Fibroblast of skin of scalp (primary cell): ENCODE results near the gene CHKB.
A peak's percentile ranks its signal among the peaks of the same experiment; 100 is the strongest.

Experiments used
- DNase-seq: peaks from one replicate; pipeline ENCODE4 v3.0.0-alpha.2; 2013

The CHKB gene

GRCh38 chr22:50597097-50597496 lies 14.4 kb upstream of the CHKB start:
- DNase-seq: no peak

DNA sequence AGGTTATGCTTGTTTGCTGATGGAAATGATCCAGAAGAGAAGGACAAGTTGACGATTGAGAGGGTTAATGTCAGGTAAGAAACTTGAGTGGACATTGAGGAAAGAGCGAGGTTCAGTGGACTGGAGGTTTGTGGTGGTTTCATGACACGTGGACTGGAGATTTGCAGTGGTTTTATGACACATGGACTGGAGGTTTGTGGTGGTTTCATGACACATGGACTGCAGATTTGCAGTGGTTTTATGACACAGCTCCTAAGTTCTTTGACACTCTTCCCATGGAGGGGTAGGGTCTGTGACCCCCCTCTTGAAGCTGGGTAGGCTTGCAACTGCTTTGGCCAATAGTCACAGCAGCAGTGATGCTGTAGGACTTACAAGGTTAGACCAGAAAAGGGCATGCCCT lies 12.5 kb upstream of the CHKB start:
- no peak for DNase-seq

- DNase-seq: no peak
These were observed 4.8 kb upstream of the CHKB start for GRCh38 chr22:50587407-50587806.

DNA sequence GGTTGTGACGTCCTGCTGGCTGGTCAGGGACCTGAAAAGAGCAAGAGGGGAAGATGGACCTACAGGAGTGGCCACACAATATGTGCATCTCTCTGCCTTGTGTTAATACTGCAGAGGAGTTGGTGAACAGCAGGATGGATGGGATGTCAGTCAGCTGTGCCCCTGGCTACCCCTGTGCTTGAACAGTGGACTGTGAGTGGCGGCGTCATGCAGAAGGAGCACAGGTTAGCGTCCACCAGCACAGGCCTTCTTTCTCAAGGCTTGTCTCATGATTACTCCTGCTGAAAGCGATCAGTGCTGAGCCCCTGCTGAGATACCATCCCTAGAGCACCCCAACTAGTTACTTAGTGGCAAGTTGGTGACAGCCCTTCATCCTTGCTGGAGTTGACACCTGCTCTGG lies 3.8 kb upstream of the CHKB start:
- no peak for DNase-seq

- DNase-seq: no peak
These were observed 3.1 kb upstream of the CHKB start for GRCh38 chr22:50585781-50586180.

DNA sequence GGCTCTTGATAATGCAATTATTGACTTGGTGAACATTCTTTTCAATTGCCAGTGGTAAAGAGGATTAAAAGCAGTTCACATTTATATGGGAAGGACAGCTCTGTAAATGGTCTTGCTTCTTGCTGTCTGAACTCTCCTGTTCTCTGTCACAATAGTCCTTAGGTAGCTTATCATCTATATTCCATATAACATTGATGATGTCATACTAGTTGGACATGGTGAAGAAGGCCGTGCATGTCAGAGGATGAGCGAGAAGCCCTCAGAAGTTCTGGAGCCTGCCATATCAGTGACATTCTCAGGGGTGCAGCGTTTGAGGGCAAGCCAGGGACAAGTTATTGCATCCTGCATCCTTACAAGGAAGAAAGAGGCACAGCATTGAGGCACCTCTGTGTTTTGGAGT lies 2.6 kb upstream of the CHKB start:
- no peak for DNase-seq

DNA sequence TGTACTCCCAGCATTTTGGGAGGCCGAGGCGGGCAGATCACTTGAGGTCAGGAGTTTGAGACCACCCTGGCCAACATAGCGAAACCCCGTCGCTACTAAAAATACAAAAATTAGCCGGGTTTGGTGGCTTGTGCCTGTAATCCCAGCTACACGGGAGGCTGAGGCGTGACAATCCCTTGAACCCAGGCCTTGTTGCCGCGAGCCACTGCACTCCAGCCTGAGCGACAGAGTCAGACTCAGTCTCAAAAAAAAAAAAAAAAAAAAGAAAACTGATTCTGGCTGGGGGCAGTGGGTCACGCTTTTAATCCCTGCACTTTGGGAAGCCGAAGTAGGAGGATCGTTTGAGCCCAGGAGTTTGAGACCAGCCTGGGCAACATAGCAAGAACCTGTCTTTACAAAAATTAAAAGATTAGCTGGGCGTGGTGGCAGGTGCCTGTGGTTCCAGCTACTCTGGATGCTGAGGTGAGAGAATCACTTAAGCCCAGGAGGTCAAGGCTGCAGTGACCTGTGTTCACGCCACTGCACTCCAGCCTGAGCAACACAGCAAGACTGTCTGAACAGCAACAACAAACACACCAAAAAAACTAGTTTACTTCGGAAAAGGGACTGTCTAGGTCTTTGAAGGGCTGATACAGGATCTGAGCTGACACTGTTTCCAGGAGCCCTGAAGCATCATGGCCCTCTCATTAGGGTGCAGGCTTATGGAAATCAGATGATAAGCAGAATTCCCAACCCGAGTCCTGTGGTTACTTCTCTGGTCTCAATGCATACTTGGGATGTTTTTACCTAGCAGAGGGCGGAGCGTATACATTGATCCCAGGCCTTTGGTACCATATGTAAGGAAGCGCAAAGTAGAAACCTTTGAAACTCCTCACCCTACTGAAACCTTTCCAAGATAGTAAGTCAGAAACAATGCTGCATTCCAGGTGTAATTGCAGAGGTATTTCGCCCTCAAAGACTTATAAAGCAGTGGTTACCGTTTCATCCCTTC lies 1.8 kb upstream of the CHKB start:
- no peak for DNase-seq

GRCh38 chr22:50583294-50583861 lies 729 bp upstream of the CHKB start:
- no peak for DNase-seq

GRCh38 chr22:50581950-50582492 lies 628 bp downstream of the CHKB start:
- DNase-seq: no peak

- no peak for DNase-seq
These were observed 1.4 kb downstream of the CHKB start for GRCh38 chr22:50581031-50581949.

DNA sequence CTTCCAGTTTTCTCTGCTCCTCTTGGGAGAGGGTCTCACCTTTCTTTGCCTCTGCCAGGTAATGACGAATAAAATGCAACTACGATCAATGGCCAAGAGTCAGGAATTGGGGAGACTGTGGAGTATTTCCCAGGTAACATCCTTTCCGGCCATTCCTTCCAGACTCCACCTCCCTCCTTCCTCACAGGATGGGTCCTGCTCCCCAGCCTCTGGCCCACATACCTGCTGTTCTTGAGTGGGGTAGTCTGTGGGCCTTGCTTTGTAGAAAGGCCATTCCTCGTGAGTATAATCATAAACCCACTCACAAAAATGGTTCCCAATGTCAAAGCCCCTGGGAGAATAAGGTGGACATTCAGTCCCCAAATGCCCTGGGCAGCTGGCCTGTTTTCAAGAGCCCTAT lies 2.9 kb downstream of the CHKB start:
- DNase-seq: no peak

DNA sequence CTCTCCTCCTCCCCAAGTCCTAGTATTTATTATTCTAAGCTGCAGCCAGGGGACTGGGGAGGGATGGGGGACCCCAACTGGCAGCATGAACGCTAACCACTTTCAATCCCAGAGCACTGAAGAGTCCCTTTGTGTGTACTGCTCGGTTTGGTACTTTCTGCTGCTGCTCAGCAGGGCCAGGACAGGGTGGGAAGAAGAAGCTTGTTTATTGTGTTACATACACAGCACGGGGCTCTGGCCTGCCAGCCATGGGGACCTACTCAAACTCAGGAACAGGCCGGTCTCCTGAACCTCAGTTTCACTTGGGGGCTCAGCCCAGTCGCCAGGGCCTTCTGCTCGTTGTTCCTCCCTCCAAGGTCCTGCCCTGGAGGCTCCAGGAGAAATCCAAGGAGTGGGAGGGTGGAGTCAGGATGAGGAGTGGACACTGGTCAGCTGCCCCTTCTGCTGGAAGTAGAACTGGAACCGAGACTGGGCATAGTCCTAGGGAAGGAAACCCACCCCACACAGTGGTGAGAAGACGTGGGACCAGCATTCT lies 3.8 kb downstream of the CHKB start:
- no peak for DNase-seq

GRCh38 chr22:50577987-50578775 lies 4.5 kb downstream of the CHKB start, which contains the start of gene CPT1B:
CPT1B (minus strand) TSS chr22:50578427; CDS start chr22:50577915, 512 bp downstream.
- DNase-seq: peak; percentile 44

DNA sequence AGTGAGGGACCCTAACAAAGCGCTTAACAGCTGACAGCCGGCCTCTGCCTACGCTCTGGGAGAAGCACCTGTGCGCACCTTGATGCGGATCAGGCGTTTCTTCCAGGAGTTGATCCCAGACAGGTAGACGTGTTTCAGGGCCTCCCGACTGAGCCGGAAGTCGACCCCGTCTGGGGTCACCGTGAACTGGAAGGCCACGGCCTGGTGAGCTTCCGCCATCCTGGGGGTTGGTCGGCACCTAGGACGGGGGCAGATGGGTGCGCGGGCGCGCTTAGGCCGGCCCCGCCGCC lies 5.0 kb downstream of the CHKB start:
- no peak for DNase-seq

DNA sequence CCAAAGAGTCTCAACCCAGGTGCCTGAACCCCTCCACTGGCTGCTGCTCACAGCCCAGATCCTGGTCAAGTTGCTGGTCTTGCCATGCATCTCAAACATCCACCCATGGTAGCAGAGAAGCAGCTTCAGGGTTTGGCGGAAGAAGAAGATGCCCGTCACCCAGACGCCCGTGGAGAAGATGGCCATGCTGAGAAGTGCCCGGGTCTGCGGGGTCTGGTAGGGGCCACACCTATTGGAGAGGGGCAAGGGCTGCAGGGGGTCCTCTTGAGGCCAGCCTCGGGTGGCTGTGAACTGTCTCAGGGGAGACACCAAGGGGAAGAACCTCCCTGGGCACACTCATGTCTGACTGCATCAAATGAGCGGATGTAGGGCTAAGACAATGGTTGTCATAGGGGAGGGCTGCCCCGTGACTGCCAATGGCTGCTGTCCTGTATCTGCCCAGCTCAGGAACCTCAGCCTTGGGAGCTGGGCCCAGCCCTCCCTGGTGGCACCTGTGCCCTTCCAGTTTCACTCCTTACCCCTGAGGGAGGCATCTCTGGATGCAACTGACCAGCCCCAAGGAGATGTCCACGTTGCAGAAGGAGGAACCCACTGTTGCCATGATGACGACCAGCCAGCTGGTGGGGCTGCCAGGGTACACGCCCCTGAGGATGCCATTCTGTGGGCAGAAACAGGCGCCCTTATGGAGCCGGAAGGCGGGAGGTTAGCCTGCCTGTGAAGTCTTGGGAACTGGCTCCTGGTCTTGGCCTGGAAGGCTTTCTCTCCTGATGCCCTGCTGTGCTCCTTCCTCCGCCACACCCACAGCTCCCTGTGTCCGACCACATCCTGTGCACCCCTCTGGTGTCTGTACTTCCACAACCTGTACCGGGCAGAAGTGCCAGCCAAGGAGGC lies 5.6 kb downstream of the CHKB start:
- no peak for DNase-seq

DNA sequence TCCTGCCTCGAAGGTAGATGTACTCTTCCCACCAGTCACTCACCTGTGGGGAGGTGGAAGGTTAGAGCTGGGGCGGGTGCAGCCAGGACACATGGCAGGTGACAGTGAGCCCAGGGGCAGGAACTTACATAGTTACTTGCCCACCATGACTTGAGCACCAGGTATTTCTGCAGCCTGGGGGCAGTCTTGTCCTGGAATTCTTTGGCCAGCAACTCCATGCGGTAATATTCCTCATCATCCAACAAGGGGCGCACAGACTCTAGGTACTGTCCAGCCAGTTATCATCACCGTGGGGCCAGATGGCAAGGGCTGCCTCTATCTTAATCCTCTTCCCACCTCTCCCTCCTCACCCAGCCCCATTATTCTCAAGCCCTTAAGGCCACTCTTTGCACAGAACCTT lies 6.6 kb downstream of the CHKB start:
- peak; percentile 53 for DNase-seq

DNA sequence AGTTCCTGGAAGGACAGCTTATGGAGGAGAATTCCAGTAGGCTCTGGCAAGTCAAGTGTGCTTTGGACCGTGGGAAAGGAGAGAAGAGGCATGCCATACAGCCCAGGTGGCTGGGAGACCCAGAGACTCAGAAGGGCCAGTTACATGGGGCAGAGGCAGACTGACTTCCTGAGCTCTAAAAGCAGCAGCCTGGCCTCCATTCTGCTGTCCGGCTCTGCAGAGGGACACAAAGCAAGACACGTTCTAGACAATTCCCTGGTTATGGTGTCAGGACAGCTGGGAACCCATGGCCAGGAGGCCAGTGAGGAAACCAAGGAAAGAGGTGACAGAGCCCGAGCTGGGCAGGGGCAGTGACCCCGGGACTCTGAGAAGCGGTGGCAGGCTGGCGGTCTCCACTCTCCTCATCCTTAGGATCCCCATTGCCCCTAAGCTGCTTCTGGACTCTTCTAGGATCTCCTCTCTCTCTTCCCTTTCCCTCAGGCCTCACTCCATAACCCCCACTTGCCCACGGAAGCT lies 7.2 kb downstream of the CHKB start:
- no peak for DNase-seq

GRCh38 chr22:50574383-50574755 lies 8.3 kb downstream of the CHKB start:
- DNase-seq: no peak

DNA sequence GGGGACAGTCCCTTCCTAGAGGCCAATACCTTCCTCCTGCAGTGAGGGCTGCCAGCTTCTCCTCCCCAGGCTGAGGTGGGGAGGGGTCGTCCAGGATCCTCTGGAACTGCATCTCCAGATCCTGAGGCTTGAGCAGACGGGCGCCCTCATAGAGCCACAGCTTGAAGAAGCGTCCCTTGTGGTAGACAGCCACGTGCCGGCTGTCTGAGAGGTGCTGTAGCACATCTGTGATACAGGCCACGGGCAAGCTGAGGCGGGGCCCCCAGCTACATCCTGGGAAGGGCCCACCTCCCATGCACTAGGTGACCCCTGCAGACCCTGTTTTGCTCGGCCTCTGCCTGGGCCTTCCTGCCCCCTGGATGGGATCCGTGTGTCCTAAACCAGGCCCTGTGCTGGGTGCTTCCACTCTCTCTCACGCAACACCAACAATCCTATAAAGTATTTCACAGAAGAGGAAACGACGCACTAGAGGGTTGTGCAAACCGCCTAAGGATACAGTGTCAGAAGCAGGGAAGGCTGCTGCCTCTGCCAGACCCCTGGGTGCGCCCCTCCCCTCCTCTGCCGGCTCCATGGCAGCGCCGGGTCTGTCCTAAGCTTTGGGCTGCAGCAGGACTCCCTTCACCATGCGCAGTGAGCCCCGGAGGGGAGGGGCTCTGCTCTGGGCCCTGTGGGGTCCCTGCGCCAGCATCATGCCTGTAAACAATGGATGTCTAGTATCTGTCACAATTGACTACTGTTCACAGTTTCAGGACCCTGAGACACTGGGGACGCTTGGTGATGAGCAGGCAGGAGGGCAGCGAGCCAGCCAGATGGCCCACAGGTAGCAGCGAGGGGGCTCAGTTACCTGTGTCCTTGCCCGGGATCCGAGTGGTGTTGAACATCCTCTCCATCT lies 8.9 kb downstream of the CHKB start:
- no peak for DNase-seq
